ENCODE data around the gene PPIE.

PPIE gene

GRCh38 chr1:39720094-39720999 is 18.3 kb upstream of the PPIE start:
- peak; percentile 78 to 86 for DNase-seq

DNA sequence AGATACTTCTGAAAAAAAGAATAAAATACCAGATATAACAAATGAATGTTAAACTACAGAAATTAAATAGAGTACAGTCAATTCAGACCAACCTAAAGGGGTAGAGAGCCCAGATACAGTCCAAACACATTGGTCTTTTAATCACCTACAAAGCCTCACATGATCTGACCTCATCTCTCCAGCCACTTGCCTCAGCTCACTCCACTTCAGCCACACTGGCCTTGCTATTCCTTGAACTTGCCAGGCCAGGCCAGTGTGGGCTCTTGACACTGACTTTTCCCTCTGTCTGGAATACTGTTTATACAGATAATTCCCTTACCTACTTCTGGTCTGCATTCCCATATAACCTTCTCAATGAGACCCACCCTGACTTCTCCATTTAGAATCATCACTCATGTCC is 17.0 kb upstream of the PPIE start:
- DNase-seq, result no peak

GRCh38 chr1:39722495-39722894 is 16.2 kb upstream of the PPIE start:
- no peak for DNase-seq

DNA sequence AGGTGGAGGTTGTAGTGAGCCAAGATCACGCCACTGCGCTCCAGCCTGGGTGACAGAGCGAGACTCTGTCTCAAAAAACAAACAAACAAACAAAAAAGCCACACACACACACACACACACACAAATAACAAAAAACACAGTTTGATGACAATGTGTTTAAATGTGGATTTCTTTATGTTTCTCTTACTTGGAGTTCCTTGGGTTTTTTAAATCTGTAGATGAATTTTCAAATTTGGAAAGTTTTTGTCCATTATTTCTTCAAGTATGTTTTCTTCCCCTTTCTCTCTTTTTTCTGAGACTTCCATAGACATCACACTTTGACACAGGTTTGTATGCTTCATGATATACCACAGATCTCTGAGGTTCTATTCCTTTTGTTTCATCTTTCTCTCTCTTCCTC is 12.1 kb upstream of the PPIE start:
- no peak for DNase-seq

GRCh38 chr1:39727221-39727931 is 11.3 kb upstream of the PPIE start:
- DNase-seq, result no peak

DNA sequence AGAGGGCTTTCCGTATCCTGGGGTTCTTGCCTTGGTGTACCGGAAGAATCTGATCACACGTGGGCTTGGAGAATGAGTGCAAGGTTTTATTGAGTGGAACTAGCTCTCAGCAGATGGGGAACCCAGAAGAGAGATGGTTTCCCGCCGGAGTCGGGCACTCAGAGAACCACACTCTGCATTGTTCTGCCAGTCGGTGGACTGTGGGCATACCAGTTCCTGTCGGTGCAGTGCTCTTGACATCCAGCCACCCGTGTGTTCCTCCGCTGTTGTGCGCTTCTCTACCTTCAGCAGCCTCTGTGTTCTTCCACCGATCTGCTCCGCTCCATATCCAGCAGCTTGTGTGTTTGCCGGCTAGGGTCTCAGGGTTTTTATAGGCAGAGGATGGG is 10.8 kb upstream of the PPIE start:
- DNase-seq, result peak; percentile 54 to 67

GRCh38 chr1:39729030-39729429 is 9.7 kb upstream of the PPIE start:
- no peak for DNase-seq

GRCh38 chr1:39729842-39730241 is 8.8 kb upstream of the PPIE start:
- DNase-seq, result no peak

GRCh38 chr1:39732730-39733129 is 6.0 kb upstream of the PPIE start:
- no peak for DNase-seq

GRCh38 chr1:39733161-39733560 is 5.5 kb upstream of the PPIE start:
- DNase-seq, result no peak

DNA sequence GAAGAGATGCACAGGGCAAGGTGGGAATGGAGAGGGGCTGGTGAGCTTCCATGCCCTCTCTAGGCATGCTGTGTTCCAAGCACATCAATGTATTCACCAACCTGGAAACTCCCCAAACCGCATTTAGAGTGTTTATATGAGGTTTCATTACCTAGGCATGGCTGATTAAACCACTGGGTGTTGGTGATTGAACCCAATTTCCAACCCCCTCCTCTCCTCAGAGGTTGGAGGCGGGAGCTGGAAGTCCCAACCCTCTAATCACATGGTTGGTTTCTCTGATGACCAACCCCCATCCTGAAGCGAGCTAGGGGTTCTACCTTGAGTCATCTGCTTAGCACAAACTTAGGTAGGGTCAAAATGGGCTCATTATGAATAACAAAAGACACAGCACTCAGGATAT is 3.0 kb upstream of the PPIE start:
- DNase-seq, result no peak

GRCh38 chr1:39737546-39738169 is 1.0 kb upstream of the PPIE start:
- no peak for DNase-seq

GRCh38 chr1:39745016-39745670 is 6.5 kb downstream of the PPIE start:
- DNase-seq, result no peak

DNA sequence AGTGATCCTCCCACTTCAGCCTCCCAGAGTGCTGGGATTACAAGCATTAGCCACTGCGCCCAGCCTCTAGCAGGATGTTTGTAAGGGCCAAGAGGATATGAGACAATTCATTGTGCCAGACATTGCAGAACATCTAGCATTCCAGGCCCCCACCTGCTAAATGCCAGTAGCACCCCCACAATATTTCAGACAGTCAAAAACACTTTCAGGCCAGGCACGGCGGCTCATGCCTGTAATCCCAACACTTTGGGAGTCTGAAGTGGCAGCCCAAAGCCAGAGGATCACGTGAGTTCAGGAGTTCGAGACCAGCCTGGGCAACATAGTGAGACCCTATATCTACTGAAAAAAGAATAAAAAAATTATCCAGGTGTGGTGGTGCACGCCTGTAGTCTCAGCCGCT is 12.9 kb downstream of the PPIE start:
- DNase-seq, result no peak

- no peak for DNase-seq
Measured at GRCh38 chr1:39752703-39753102, 14.0 kb downstream of the PPIE start.

DNA sequence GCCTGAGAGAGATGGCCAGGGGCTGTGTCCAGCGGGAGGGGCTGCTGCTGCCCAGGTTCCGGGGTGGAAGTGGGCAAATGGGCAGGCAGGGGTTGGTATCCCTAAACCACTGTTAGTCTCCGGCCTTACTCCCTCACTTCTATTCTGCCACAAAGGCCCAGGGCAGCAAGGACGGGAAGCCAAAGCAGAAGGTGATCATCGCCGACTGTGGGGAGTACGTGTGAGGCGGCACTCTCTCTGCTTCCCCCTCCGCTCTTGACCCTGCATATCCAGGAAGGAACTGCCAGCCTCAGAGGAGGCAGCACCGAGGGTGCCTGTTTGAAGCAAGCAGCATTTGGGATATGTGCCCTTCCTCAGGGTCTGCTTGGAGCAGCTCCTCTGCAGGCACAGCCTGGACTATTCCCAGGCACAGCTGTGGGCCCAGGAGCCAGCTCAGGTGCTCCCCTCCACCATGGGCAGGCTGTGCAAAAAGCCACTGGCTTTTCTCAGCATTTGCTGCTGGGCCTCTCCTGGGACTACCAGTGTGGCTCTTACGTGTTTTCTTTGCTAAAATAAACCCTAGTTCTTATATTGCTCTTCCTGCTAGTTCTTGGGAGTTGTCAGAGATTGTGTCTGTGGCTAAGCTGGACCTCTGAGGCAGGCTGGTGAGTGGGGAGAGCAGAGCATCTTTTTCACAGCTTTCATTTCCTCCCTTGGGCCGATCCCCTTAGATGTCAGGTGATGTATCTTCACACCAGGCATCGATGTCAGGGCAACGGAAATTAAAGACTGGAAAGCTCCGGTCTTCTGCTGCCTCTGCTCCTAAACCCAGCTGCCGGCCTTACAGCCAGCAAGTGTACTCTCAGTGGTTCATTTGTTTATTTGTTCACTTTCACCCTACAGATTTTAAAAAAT is 14.7 kb downstream of the PPIE start:
- no peak for DNase-seq

- DNase-seq, result peak in 1 of 2 experiments; percentile 15
Measured at GRCh38 chr1:39754026-39754570, 15.4 kb downstream of the PPIE start.

GRCh38 chr1:39754906-39755504 is 16.3 kb downstream of the PPIE start:
- DNase-seq, result no peak

DNA sequence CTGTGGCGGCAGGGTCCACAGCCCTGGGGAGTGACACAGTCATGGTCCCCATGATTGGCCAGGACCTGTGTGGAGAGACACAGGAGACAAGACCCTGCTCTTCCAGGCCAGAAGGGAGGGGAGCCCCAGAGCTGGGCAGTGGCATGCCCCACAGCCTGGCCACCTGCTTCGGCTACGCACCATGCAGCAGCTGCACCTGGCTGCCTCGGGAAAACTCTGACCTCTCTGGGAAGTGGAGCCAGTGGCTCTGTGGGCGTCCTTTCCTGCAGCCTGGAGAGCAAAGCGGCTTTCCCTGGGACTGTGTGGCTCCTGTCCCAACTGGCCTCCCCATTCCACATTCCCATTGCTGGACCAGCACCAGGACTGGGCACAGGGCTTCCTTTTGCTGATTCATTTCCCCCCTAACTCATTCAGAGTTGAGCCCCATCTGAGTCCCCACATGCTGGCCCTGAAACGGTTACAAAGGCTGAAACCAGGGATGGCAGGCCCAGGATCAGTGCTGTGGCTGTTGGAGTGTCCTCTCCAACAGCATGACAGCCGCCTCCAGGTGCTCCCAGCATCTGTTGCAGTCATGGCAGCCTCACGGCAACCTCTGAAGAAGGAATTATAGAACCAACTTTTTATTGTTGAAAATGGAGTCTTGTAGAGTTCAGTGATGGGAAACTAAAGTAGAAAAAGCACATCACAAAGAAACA is 17.4 kb downstream of the PPIE start:
- no peak for DNase-seq

- no peak for DNase-seq
Measured at GRCh38 chr1:39757501-39757900, 18.8 kb downstream of the PPIE start.

Data from NCI-H526 (cell line).